Measurements from ENCODE around the gene NFATC2IP. TPM values are rescaled to one million over a fixed set of nuclear protein-coding genes. Genes with fewer than 3 reads are reported as not detected.

Gene NFATC2IP
- total and polyA plus RNA-seq, 10 of the 15 experiments (the other 5 are each of a cell fraction or from before 2014, with no cell fraction given), result 12.2 to 93.9 (median 46.9) TPM

- no peak for TF ChIP-seq ZZZ3 (IDR thresholded peaks at IDR 0.05; ENCODE audit: control insufficient read depth, insufficient read length, low read depth)
- TF ChIP-seq ATF3 (IDR thresholded peaks at IDR 0.05; ENCODE audit: borderline replicate concordance, extremely low read depth, low read depth, low read length), result no peak
- TF ChIP-seq ELK1 (IDR thresholded peaks at IDR 0.05; ENCODE audit: low read depth, low read length), result no peak
- peak; percentile 96 for TF ChIP-seq NBN (IDR thresholded peaks at IDR 0.05)
- no peak for TF ChIP-seq USF1 (IDR thresholded peaks at IDR 0.05; ENCODE audit: borderline replicate concordance, extremely low read length, insufficient read depth, low read depth, low read length)
- TF ChIP-seq SIN3A (IDR thresholded peaks at IDR 0.05; ENCODE audit: low read depth, low read length), result peak; percentile 15; the same call in 1 of the 2 replicates
- TF ChIP-seq RUNX3 (IDR thresholded peaks at IDR 0.05; ENCODE audit: low read length), result peak; percentile 67
- peak; percentile 62; the same call in 1 of the 2 replicates for TF ChIP-seq ZNF207 (IDR thresholded peaks at IDR 0.05; ENCODE audit: borderline replicate concordance)
- TF ChIP-seq GATAD2B (conservative IDR thresholded peaks at IDR 0.05; ENCODE audit: low read depth), result peak; percentile 94
- no peak for TF ChIP-seq E2F8 (IDR thresholded peaks at IDR 0.05; ENCODE audit: low read depth, partially characterized antibody)
- TF ChIP-seq STAT1 (conservative IDR thresholded peaks at IDR 0.05), result no peak
- 0 out of 3 replicates have a peak, but pooled peaks have one; percentile 38 for TF ChIP-seq POU2F2 (IDR thresholded peaks at IDR 0.05; ENCODE audit: borderline replicate concordance, low read depth, low read length)
- no peak for TF ChIP-seq SPI1 (IDR thresholded peaks at IDR 0.05; ENCODE audit: borderline replicate concordance, insufficient read depth, low read depth, low read length)
- peak; percentile 94 for TF ChIP-seq HDGF (IDR thresholded peaks at IDR 0.05)
- TF ChIP-seq BRCA1 (IDR thresholded peaks at IDR 0.05; ENCODE audit: low read depth, low read length), result no peak
- TF ChIP-seq PAX8 (IDR thresholded peaks at IDR 0.05), result no peak
- TF ChIP-seq MTA2 (IDR thresholded peaks at IDR 0.05; ENCODE audit: low read depth), result peak; percentile 63; the same call in 1 of the 2 replicates
- TF ChIP-seq SRF (IDR thresholded peaks at IDR 0.05; ENCODE audit: low read depth in 2 of 2, low read length in 2 of 2), result peak; percentile 29 to 52; a peak in 1 of 4 replicates
Observed at GRCh38 chr16:28925386-28926228, 25.1 kb upstream of the NFATC2IP start (continued).
